HG03565 (cell line): ENCODE results near the gene GBA3.

Experiments
- ATAC-seq: cut with Tn5 transposase; IDR thresholded peaks from one replicate; pipeline ENCODE4 v1.9.1; 2021; ENCODE audit warnings: mild to moderate bottlenecking, moderate library complexity; ENCODE audit not compliant: unreplicated experiment

The GBA3 gene

GRCh38 chr4:22692736-22693135, at the start of gene GBA3:
Gene GBA3, plus strand, starts transcription at chr4:22692937.
- ATAC-seq = no peak

- no peak for ATAC-seq
These were observed 48.8 kb upstream of the GBA3 start for GRCh38 chr4:22643952-22644351.

GRCh38 chr4:22645481-22646182, 47.1 kb upstream of the GBA3 start:
- no peak for ATAC-seq

GRCh38 chr4:22648996-22649395, 43.7 kb upstream of the GBA3 start:
- no peak for ATAC-seq

- no peak for ATAC-seq
These were observed 42.0 kb upstream of the GBA3 start for GRCh38 chr4:22650771-22651170.

- ATAC-seq = no peak
These were observed 39.0 kb upstream of the GBA3 start for GRCh38 chr4:22653752-22654151.

GRCh38 chr4:22661443-22661842, 31.3 kb upstream of the GBA3 start:
- no peak for ATAC-seq

- no peak for ATAC-seq
These were observed 25.3 kb upstream of the GBA3 start for GRCh38 chr4:22667332-22667940.

- ATAC-seq = no peak
These were observed 24.4 kb upstream of the GBA3 start for GRCh38 chr4:22668301-22668700.

- ATAC-seq = no peak
These were observed 24.0 kb upstream of the GBA3 start for GRCh38 chr4:22668702-22669101.

GRCh38 chr4:22670956-22671355, 21.8 kb upstream of the GBA3 start:
- no peak for ATAC-seq

- ATAC-seq = no peak
These were observed 20.2 kb upstream of the GBA3 start for GRCh38 chr4:22672519-22672918.

- ATAC-seq = no peak
These were observed 19.8 kb upstream of the GBA3 start for GRCh38 chr4:22672944-22673343.

- no peak for ATAC-seq
These were observed 18.0 kb upstream of the GBA3 start for GRCh38 chr4:22674700-22675099.

GRCh38 chr4:22676063-22676462, 16.7 kb upstream of the GBA3 start:
- no peak for ATAC-seq

- no peak for ATAC-seq
These were observed 15.0 kb upstream of the GBA3 start for GRCh38 chr4:22677780-22678179.

GRCh38 chr4:22678940-22679854, 13.5 kb upstream of the GBA3 start:
- no peak for ATAC-seq

GRCh38 chr4:22680065-22680642, 12.6 kb upstream of the GBA3 start:
- ATAC-seq = no peak

GRCh38 chr4:22683726-22684125, 9.0 kb upstream of the GBA3 start:
- no peak for ATAC-seq

GRCh38 chr4:22686141-22686540, 6.6 kb upstream of the GBA3 start:
- no peak for ATAC-seq

- no peak for ATAC-seq
These were observed 4.5 kb upstream of the GBA3 start for GRCh38 chr4:22688236-22688635.
